Measurements from ENCODE around the gene CPED1. TPM values are rescaled to one million over a fixed set of nuclear protein-coding genes. Genes with fewer than 3 reads are reported as not detected.

CPED1 gene
- polyA plus RNA-seq, 6 donors from 2014 or later, result 0.16 to 1.2 (median 0.39) TPM

DNA sequence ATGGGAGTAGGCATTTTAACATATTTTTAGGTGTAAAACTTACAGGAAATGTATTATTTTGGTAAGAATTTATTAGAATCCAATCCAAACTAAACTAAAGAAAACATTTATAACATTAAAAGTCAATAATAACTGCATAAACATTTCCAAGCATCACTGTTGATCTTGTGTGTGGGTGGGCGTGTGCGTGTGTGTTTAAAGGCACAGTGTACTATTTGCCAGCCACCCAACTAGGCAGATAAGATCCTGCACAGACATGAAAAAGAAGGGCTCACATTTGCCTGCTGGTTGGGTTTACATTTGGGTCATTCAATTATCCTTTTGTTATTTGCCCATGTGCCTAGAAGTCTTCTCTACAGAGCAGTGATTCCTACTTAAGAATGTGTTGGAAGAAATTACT is 309.3 kb downstream of the CPED1 start:
- ATAC-seq (ENCODE audit: low read depth in 2 of 2) (no peak), DNase-seq (no peak)
- peaks cover 13 to 16% of the 10 kb centered on the region in 2 donors for H3K36me3 Mint-ChIP-seq
- H3K27ac Mint-ChIP-seq, result no peak overlapping the region
- peaks cover 9 to 18% (median 15%) of the 10 kb centered on the region in 3 donors for H3K4me1 Mint-ChIP-seq
- no peaks in the 10 kb centered on the region for H3K27me3 Mint-ChIP-seq
- H3K9me3 Mint-ChIP-seq, result peaks cover 2 to 14% (median 7%) of the 10 kb centered on the region in 7 donors
- no peak overlapping the region for H3K4me3 Mint-ChIP-seq

DNA sequence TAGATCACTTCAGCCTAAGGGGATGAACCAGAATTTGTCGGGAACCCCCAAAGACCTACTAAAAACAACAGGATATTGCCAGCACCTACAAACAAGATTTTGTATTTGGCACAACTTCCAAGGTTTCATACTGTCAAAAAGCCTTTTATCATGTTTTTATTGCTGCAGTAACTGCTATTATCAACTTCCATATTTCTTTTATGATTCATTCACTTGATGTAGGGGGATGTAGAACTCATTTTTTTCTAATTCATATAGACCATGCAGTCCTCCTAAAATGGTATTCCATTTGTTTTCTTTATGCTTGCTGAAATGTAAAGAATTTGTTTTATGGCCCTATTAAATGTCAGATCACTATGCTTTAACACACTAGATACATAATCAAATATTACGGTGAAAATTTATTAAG is 310.3 kb downstream of the CPED1 start:
- H3K4me3 Mint-ChIP-seq, result no peak overlapping the region
- DNase-seq (no peak), ATAC-seq (ENCODE audit: low read depth in 2 of 2) (no peak)
- H3K36me3 Mint-ChIP-seq, result peaks cover 9 to 20% of the 10 kb centered on the region in 2 donors
- H3K27me3 Mint-ChIP-seq, result no peaks in the 10 kb centered on the region
- peaks cover 2 to 12% (median 6%) of the 10 kb centered on the region in 7 donors for H3K9me3 Mint-ChIP-seq
- H3K27ac Mint-ChIP-seq, result no peak overlapping the region
- peaks cover 14 to 20% (median 16%) of the 10 kb centered on the region in 3 donors for H3K4me1 Mint-ChIP-seq

DNA sequence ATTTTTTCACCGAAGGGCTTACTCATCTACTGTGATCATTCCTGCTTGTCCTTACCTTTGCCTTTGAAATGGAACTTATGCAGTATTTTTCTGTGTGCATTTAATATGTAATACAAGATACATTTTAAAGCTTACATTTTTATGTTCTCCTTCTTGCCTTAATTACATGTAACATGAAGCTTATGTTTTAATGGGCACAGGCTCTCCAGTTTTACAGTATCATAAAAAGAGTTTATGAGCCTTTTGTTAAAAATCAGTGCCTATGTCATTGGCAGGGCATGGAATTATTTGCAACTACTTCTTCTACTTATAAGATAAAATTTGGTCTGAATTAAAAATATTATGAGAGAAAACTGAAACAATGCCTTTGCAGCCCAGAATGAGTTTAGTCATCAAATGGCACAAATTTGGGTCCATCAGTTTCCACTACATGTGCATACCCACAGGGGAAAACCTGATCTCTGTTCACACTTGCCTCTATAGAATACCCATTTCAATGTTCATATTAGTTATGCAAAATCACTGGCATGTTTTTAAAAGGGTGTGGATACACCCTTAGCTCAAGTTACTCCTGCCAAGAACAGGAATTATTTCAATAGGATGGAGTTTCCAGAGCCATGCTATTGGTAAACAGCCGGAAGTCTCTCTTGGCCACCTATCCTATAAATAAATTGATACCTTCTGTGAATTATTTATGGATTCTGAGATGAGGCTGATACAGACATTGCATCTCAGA is 312.3 kb downstream of the CPED1 start:
- H3K4me1 Mint-ChIP-seq, result peaks cover 17 to 21% (median 20%) of the 10 kb centered on the region in 3 donors
- H3K4me3 Mint-ChIP-seq, result no peak overlapping the region
- peaks cover 0 to 18% of the 10 kb centered on the region in 2 donors for H3K36me3 Mint-ChIP-seq
- H3K27ac Mint-ChIP-seq, result peak overlapping the region in 3 of 6 donors; percentile 18 to 66 (median 37)
- H3K27me3 Mint-ChIP-seq, result no peaks in the 10 kb centered on the region
- DNase-seq (no peak), ATAC-seq (ENCODE audit: low read depth in 2 of 2) (no peak)
- H3K9me3 Mint-ChIP-seq, result peaks cover 2 to 6% (median 4%) of the 10 kb centered on the region in 7 donors

DNA sequence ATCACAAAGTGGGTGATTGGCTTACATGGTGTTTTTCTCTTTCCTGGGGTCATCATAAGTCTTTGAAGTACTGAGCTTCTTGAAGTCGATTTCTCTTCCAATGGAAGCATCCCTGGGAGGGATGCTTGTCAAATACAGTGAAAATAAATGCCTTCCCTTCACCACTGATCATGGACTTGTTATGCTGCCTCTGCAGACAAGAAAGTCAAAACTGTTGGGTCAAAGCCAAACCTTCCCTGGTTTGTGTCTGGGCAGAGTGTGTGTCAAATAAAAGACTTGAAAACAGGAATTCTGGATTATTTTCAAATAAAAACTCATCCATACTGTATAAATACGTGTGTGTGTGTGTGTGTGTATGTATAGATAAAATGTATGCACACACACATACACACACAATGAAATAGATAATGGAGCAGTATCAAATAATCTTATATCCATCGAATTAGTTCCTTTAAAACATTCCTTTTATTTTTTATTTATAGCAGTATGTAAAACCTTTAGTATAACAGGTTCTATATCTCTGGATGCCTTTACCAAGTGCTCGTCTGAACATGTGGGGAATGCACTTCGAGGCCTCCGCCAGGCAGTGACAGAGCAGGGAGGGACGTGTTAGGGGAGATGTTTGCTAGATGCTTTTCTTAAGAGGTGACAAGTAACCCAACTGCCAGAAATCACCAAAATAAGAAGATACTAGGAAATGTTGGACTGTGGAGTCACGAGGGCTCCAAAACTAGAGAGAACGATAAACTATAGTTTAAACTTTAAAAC is 313.1 kb downstream of the CPED1 start:
- ATAC-seq (ENCODE audit: low read depth in 2 of 2), result no peak
- peaks cover 17 to 29% (median 20%) of the 10 kb centered on the region in 3 donors for H3K4me1 Mint-ChIP-seq
- H3K36me3 Mint-ChIP-seq, result peaks cover 5 to 25% of the 10 kb centered on the region in 2 donors
- DNase-seq, result no peak
- peak overlapping the region in 1 of 8 donors; percentile 20 for H3K4me3 Mint-ChIP-seq
- peaks cover 2 to 6% (median 4%) of the 10 kb centered on the region in 7 donors for H3K9me3 Mint-ChIP-seq
- no peaks in the 10 kb centered on the region for H3K27me3 Mint-ChIP-seq
- H3K27ac Mint-ChIP-seq, result peak overlapping the region in 4 of 6 donors; percentile 1 to 66 (median 40)

DNA sequence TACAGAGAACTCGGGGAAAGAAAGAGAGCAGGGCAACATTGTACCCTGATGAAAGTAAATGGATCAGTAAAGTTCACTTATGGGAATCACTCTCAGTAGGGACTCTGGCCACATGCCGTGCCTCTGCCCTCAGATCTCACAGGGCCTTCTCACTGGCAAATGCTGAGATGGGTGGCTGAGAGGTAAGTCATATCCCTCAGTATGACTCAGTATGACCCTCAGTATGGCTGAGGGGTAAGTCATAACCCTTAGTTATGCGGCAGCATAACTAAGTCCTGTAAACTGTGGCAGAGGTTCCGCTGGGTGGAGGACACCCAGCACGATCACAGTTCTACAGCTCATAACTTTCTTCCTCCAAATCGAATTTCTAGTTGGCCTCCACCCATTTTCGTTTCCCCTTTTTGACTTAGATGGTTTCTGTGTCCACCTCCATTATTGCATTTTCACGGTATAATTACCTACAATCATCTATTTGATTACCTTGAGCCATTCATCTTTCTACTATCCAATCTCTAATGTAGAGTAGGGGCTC is 313.8 kb downstream of the CPED1 start:
- ATAC-seq (ENCODE audit: low read depth in 2 of 2) (peak; percentile 82 to 89), DNase-seq (peak; percentile 34)
- peak overlapping the region in 2 of 8 donors; percentile 13 to 39 for H3K4me3 Mint-ChIP-seq
- peak overlapping the region in 5 of 6 donors; percentile 14 to 66 (median 34) for H3K27ac Mint-ChIP-seq
- H3K4me1 Mint-ChIP-seq, result peaks cover 20 to 35% (median 22%) of the 10 kb centered on the region in 3 donors
- peaks cover 11 to 32% of the 10 kb centered on the region in 2 donors for H3K36me3 Mint-ChIP-seq
- peaks cover 2 to 6% (median 4%) of the 10 kb centered on the region in 7 donors for H3K9me3 Mint-ChIP-seq
- no peaks in the 10 kb centered on the region for H3K27me3 Mint-ChIP-seq

DNA sequence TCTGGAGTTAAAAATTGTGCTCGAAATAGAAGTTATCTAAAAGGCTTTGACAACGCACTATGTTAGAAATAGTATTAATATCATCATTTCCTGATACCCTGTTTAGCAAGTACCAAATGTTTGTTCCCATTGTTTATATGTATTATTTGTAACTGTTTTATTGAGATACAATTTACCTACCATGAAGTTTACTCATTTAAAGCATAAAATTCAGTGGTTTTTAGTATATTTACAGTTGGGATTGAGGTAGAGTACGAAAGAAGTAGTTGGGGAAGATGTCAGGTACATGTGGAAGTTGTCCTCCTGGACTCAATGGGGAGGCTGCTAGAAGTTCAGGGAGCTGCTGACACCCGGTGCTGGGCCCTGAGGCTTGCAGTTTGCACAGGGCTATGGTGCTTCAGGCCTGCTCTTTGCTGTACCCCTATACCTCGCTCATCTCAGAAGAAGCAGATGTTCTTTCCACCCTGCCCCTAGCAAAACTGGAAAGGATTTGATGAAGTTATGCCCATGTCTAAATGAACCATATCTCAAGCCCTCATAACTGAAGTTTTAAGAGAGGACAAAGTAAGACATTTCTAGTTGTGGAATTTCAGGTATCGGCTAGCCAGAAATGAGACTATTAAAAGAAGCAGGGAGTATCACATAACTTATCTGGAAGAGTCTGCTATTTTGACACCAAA is 315.1 kb downstream of the CPED1 start:
- no peak overlapping the region for H3K27ac Mint-ChIP-seq
- peaks cover 14 to 36% of the 10 kb centered on the region in 2 donors for H3K36me3 Mint-ChIP-seq
- H3K9me3 Mint-ChIP-seq, result peaks cover 2 to 6% (median 4%) of the 10 kb centered on the region in 7 donors
- no peak overlapping the region for H3K4me3 Mint-ChIP-seq
- DNase-seq (no peak), ATAC-seq (ENCODE audit: low read depth in 2 of 2) (no peak)
- peaks cover 20 to 38% (median 23%) of the 10 kb centered on the region in 3 donors for H3K4me1 Mint-ChIP-seq
- no peaks in the 10 kb centered on the region for H3K27me3 Mint-ChIP-seq

DNA sequence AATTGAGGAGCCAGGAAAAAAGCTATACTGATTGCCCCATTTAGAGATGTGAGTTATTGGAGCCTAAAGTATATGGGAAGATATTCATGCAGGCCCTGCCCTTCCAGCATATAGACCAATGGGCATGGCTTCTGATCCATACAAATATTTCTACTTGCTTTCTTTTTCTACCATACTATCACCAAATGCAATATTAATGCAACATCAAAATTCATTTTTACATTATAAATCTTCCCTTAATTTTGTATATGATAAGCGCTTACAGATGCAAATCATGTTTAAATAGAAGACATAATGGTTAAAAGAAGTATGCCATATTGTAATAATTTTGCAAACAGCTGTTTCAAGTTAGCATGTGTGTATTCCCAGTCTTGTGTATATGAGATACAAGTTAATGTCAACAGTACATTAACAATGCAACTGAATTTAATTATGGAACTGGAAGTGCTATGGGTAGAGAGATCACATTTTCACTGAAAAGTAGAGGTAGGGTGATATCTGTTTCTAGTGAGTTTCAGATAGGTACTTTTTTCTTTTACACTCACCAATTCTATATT is 315.7 kb downstream of the CPED1 start:
- Mint-ChIP-seq H3K27me3 (no peaks in the 10 kb centered on the region), H3K4me3 (no peak overlapping the region), H3K27ac (no peak overlapping the region), H3K9me3 (peaks cover 2 to 6% (median 4%) of the 10 kb centered on the region in 7 donors), H3K4me1 (peaks cover 20 to 38% (median 23%) of the 10 kb centered on the region in 3 donors), H3K36me3 (peaks cover 21 to 42% of the 10 kb centered on the region in 2 donors)
- DNase-seq (no peak), ATAC-seq (ENCODE audit: low read depth in 2 of 2) (no peak)

DNA sequence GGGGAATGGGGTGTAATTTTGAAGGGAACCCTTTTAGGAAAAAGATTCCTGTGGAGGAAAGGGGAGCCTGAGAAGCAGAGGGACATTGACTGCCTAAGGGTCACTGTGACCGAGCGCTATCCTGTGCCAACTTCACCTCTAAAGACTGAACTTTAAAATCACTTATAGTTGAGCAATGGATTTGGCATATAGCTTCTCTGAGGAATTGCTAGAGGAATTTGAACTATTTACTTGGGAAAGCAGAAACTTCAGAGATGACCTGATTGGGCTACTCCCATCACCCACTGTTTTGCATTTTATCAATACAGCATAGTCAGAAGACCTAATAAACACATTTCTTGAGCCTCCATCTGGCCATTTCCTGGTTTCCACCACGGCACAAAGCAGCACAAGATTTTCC is 316.6 kb downstream of the CPED1 start:
- H3K36me3 Mint-ChIP-seq, result peaks cover 24 to 51% of the 10 kb centered on the region in 2 donors
- H3K4me3 Mint-ChIP-seq, result no peak overlapping the region
- peak overlapping the region in 1 of 6 donors; percentile 21 for H3K27ac Mint-ChIP-seq
- ATAC-seq (ENCODE audit: low read depth in 2 of 2) (no peak), DNase-seq (no peak)
- H3K9me3 Mint-ChIP-seq, result peaks cover 2 to 11% (median 8%) of the 10 kb centered on the region in 7 donors
- peaks cover 19 to 38% (median 27%) of the 10 kb centered on the region in 3 donors for H3K4me1 Mint-ChIP-seq
- no peaks in the 10 kb centered on the region for H3K27me3 Mint-ChIP-seq

DNA sequence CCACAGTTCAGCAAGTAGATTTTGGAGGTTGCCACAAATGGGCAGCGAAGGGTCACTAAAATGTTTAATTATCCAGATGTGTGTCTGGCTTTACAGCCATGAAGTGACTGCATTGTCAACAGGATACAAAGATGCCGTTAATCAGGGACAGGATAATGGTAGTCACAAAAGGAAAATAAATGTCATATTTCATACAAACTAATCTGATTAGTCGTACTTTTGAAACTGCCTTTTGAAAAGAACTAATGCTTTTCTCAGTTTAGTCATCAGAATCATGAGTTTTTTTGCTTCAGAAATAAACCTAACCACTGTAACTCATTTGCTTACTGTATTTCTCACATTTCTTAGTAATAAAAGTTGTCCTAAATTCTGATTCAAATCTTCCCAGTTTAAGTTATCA is 318.1 kb downstream of the CPED1 start:
- Mint-ChIP-seq H3K27me3 (no peaks in the 10 kb centered on the region), H3K36me3 (peaks cover 36 to 64% of the 10 kb centered on the region in 2 donors), H3K27ac (peak overlapping the region in 3 of 6 donors; percentile 12 to 30 (median 16)), H3K4me3 (no peak overlapping the region), H3K9me3 (peaks cover 4 to 22% (median 10%) of the 10 kb centered on the region in 7 donors), H3K4me1 (peaks cover 18 to 34% (median 28%) of the 10 kb centered on the region in 3 donors)
- DNase-seq (no peak), ATAC-seq (ENCODE audit: low read depth in 2 of 2) (no peak)

DNA sequence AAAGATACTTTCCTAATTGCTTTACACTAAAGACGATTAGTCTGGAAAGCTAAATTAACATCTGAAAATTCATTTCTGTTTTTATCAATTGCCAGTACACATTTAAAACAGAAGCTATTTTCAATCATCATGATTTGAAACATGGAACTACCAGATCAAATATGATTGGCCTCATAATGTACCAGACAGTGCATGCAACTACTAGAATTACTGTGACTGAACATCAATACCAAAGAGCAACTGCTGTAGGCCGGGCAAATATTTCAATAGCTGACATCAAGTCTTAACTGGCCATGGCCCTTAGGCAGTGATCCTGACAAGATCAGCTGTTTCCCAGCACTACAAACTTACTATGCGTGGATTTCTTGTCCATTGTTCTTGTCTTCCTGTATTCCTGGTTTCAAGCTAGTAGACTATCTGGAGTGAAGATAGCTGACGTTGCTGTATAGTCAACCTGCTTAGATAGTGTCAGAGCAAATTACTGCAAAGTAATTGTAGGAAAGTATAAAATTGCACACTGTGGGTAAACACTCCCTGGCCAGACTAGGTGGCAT is 318.6 kb downstream of the CPED1 start:
- Mint-ChIP-seq H3K9me3 (peaks cover 4 to 22% (median 10%) of the 10 kb centered on the region in 7 donors), H3K4me1 (peaks cover 13 to 29% (median 24%) of the 10 kb centered on the region in 3 donors), H3K4me3 (no peak overlapping the region), H3K36me3 (peaks cover 36 to 64% of the 10 kb centered on the region in 2 donors), H3K27me3 (no peaks in the 10 kb centered on the region), H3K27ac (peak overlapping the region in 2 of 6 donors; percentile 47 to 80)
- ATAC-seq (ENCODE audit: low read depth in 2 of 2), result no peak
- DNase-seq, result no peak

DNA sequence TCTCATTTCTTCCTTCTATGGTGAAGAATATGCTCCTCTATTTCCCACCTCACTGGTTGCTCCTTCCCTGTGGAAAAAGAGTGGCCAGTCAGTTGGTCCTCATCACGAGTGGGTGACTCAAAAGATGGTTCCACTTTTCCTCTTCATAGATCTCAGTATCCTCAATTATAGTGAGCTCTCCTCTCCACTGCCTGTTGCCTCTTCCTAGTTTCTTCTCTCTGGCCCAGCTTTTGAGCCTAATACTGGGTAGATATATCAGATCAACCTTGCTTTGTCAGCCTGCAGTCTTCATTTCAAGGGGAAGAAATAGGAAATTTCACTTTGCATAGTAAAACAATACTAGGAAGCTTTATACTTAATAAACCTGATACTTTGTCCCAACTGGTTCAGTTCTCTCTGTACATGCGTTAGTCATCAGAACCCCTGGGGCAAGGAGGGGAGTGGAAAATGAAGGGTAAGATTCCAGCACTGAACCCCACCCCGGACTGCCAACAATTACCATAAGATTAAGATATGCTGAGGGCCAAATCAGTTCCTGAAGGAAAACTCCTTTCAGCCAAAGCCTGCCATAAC is 324.8 kb downstream of the CPED1 start:
- DNase-seq (no peak), ATAC-seq (ENCODE audit: low read depth in 2 of 2) (no peak)
- Mint-ChIP-seq H3K27ac (peak overlapping the region; percentile 75 to 83 (median 81)), H3K4me1 (peaks cover 41 to 48% (median 46%) of the 10 kb centered on the region in 3 donors), H3K36me3 (peaks cover 42 to 43% of the 10 kb centered on the region in 2 donors), H3K4me3 (peak overlapping the region in 7 of 8 donors; percentile 10 to 85 (median 40)), H3K9me3 (peaks cover 1 to 16% (median 11%) of the 10 kb centered on the region in 7 donors), H3K27me3 (no peaks in the 10 kb centered on the region)
